Natural killer cell (primary cell): ENCODE data around the gene PLD1. TPM values are rescaled to one million over a fixed set of nuclear protein-coding genes. Genes with fewer than 3 reads are reported as not detected.

Experiments
- ATAC-seq, 3 donors: fragments of 150-1000 bp in 2 of 3; fragments of 200-7000 bp in 1 of 3; cut with Tn5 transposase; 1 replicate in 1 of 3; 2 replicates in 2 of 3; pipeline ENCODE4 v1.10.0; 2021; ENCODE audit warnings: mild to moderate bottlenecking in 2 of 3, moderate library complexity in 2 of 3
- DNase-seq, 2 donors: peaks; one replicate each; pipeline versions ENCODE4 v3.0.0 to v3.0.0-alpha.2; 2013 to 2021; ENCODE audit warnings: mixed read lengths in 1 of 2
- H3K27ac ChIP-seq: one replicate; pipeline ENCODE4 v1.5.1; 2013; ENCODE audit warnings: mild to moderate bottlenecking, low read length
- H3K27me3 ChIP-seq: one replicate; pipeline ENCODE4 v1.6.1; 2013; ENCODE audit warnings: low read length; ENCODE audit not compliant: control insufficient read depth, insufficient read depth
- H3K36me3 ChIP-seq: one replicate; pipeline ENCODE4 v1.6.1; 2013; ENCODE audit warnings: low read length; ENCODE audit not compliant: control insufficient read depth, insufficient read depth
- H3K4me1 ChIP-seq: one replicate; pipeline ENCODE4 v1.6.1; 2013; ENCODE audit warnings: low read length; ENCODE audit not compliant: control insufficient read depth, insufficient read depth
- H3K4me3 ChIP-seq: one replicate; pipeline ENCODE4 v1.5.1; 2013; ENCODE audit warnings: low read length
- H3K9me3 ChIP-seq: one replicate; pipeline ENCODE4 v1.6.1; 2013; ENCODE audit warnings: low read length; ENCODE audit not compliant: control insufficient read depth, insufficient read depth
- H3K27ac Mint-ChIP-seq, 2 donors: one replicate each; pipeline ENCODE4 v1.8.0; 2022; ENCODE audit warnings: mild to moderate bottlenecking in 2 of 2, mixed read lengths in 2 of 2, moderate library complexity in 1 of 2
- H3K27me3 Mint-ChIP-seq, 2 donors: one replicate each; pipeline ENCODE4 v1.8.0; 2022; ENCODE audit warnings: low read depth in 2 of 2, mixed read lengths in 2 of 2
- H3K36me3 Mint-ChIP-seq: one replicate; pipeline ENCODE4 v1.8.0; 2022; ENCODE audit warnings: mixed read lengths
- H3K4me1 Mint-ChIP-seq, 2 donors: one replicate each; pipeline ENCODE4 v1.8.0; 2022; ENCODE audit warnings: mixed read lengths in 2 of 2
- H3K4me3 Mint-ChIP-seq: one replicate; pipeline ENCODE4 v1.8.0; 2022; ENCODE audit warnings: mild to moderate bottlenecking, moderate library complexity, mixed read lengths
- H3K9me3 Mint-ChIP-seq, 2 donors: one replicate each; pipeline ENCODE4 v1.8.0; 2022; ENCODE audit warnings: mixed read lengths in 2 of 2
- CTCF ChIP-seq: fragments of 200-600 bp; IDR thresholded peaks from one replicate; pipeline ENCODE4 v1.8.0; 2022; ENCODE audit warnings: antibody characterized with exemption
- WGBS: methylation state at CpG from one replicate; pipeline ENCODE4 v1.1.7; 2013; ENCODE audit warnings: missing lambda C conversion rate; ENCODE audit not compliant: insufficient coverage; 5-methylcytosine and 5-hydroxymethylcytosine counted together
- intact Hi-C: fragments of 100-400 bp; cut with micrococcal nuclease; formaldehyde crosslinking; loops from one replicate; pipeline ENCODE4 v1.14.2; 2022
- total RNA-seq, 4 donors: library from RNA; stranded (reverse); fragments of 120-200 nt in 1 of 4; gene quantifications; one replicate each; pipeline versions ENCODE4 v1.2.3 to v1.2.4, GENCODE V29; 2013 to 2022

PLD1 gene
- total RNA-seq, 3 donors from 2014 or later (not counting 1 experiment from before 2014, with no cell fraction given), result 13.2 to 26.3 (median 17.1) TPM

GRCh38 chr3:171607452-171607851 lies 202.8 kb downstream of the PLD1 start:
- no peak overlapping the region for H3K27ac Mint-ChIP-seq
- DNase-seq (no peak), ATAC-seq (no peak)
- H3K4me3 ChIP-seq, result no peak overlapping the region
- H3K4me1 Mint-ChIP-seq, result no peaks in the 10 kb centered on the region
- intact Hi-C loops, result no loop called here
- no peak overlapping the region for H3K27ac ChIP-seq
- H3K27me3 Mint-ChIP-seq, result no peaks in the 10 kb centered on the region
- H3K36me3 Mint-ChIP-seq, result no peaks in the 10 kb centered on the region
- no peak overlapping the region for H3K4me3 Mint-ChIP-seq
- WGBS, result no CpG with 5 or more reads among the region's 1 CpG
- no peak for TF ChIP-seq CTCF
- no peaks in the 10 kb centered on the region for H3K27me3 ChIP-seq
- no peaks in the 10 kb centered on the region for H3K9me3 Mint-ChIP-seq
- no peaks in the 10 kb centered on the region for H3K9me3 ChIP-seq
- no peaks in the 10 kb centered on the region for H3K36me3 ChIP-seq
- no peaks in the 10 kb centered on the region for H3K4me1 ChIP-seq

DNA sequence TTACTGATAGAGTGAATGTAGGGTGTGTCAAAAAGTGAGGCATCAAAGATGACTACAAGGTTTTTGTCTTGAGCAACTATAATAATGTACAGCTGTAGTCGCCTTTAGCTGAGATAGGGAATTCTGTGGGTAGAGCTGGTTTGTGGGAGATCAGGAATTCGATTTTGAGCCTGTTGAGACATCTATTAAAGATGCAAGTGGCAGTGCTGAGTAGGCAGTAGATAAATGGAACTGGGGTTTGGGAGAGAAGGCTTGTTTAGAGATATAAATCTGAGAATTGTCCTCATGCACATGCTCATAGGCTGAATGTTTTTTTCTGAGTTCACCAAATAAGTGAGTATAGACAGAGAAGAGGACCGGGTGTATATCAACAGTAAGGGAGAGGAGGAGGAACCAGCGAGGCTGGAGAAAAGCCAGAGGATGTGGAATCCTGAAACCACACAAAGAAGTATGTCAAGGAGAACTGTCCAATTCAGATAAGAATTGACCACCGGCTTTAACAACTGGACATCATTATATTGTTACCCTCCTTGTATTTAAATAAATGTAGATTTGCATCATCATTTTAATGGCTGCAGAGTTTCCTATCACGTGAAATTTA lies 204.0 kb downstream of the PLD1 start:
- Mint-ChIP-seq H3K36me3 (no peaks in the 10 kb centered on the region), H3K4me1 (no peaks in the 10 kb centered on the region), H3K4me3 (no peak overlapping the region), H3K27me3 (no peaks in the 10 kb centered on the region), H3K27ac (no peak overlapping the region), H3K9me3 (no peaks in the 10 kb centered on the region)
- ATAC-seq, result no peak
- Histone ChIP-seq H3K4me3 (no peak overlapping the region), H3K4me1 (no peaks in the 10 kb centered on the region), H3K27me3 (no peaks in the 10 kb centered on the region), H3K9me3 (no peaks in the 10 kb centered on the region), H3K27ac (no peak overlapping the region), H3K36me3 (peaks cover 2% of the 10 kb centered on the region)
- DNase-seq, result no peak
- WGBS, result 69% methylated on average over 4 of the region's 6 CpGs
- TF ChIP-seq CTCF, result no peak
- intact Hi-C loops, result no loop called here

- 97% methylated on average over 4 of the region's 5 CpGs for WGBS
- H3K36me3 ChIP-seq, result peaks cover 2% of the 10 kb centered on the region
These were observed 205.9 kb downstream of the PLD1 start for GRCh38 chr3:171604370-171604769.

More at GRCh38 chr3:171604370-171604769, 205.9 kb downstream of the PLD1 start:
- intact Hi-C loops, result no loop called here
- no peak for ATAC-seq
- Mint-ChIP-seq H3K36me3 (no peaks in the 10 kb centered on the region), H3K27me3 (no peaks in the 10 kb centered on the region), H3K4me1 (no peaks in the 10 kb centered on the region), H3K27ac (no peak overlapping the region), H3K9me3 (no peaks in the 10 kb centered on the region), H3K4me3 (no peak overlapping the region)
- Histone ChIP-seq H3K9me3 (no peaks in the 10 kb centered on the region), H3K4me1 (no peaks in the 10 kb centered on the region), H3K27ac (no peak overlapping the region), H3K27me3 (no peaks in the 10 kb centered on the region), H3K4me3 (no peak overlapping the region)
- TF ChIP-seq CTCF, result no peak
- DNase-seq, result no peak
